Activated CD4-positive, CD25-positive, alpha-beta regulatory T cell treated with anti-CD3 and anti-CD28 coated beads, Interleukin-2, amount 50 U/mL, for 16 hours (primary cell): ENCODE results near the gene SEMA3G.

ENCODE experiments used
- DNase-seq: peaks from one replicate; pipeline ENCODE4 v3.0.0-alpha.2; 2020; ENCODE audit warnings: low read depth, low spot score

The SEMA3G gene

GRCh38 chr3:52439426-52440248 lies 5.3 kb downstream of the SEMA3G start:
- DNase-seq, result no peak

GRCh38 chr3:52438579-52439425 lies 6.1 kb downstream of the SEMA3G start:
- DNase-seq, result no peak

GRCh38 chr3:52438104-52438376 lies 6.9 kb downstream of the SEMA3G start:
- DNase-seq, result no peak

- DNase-seq, result no peak
These were observed 7.4 kb downstream of the SEMA3G start for GRCh38 chr3:52437326-52438103.

GRCh38 chr3:52436500-52437149 lies 8.3 kb downstream of the SEMA3G start:
- no peak for DNase-seq

- no peak for DNase-seq
These were observed 9.4 kb downstream of the SEMA3G start for GRCh38 chr3:52435246-52436101.

- no peak for DNase-seq
These were observed 10.3 kb downstream of the SEMA3G start for GRCh38 chr3:52434491-52435115.

GRCh38 chr3:52433996-52434479 lies 10.9 kb downstream of the SEMA3G start:
- DNase-seq, result no peak

- DNase-seq, result no peak
These were observed 11.4 kb downstream of the SEMA3G start for GRCh38 chr3:52433328-52433995.

GRCh38 chr3:52432691-52433141 lies 12.2 kb downstream of the SEMA3G start:
- DNase-seq, result no peak

GRCh38 chr3:52432225-52432624 lies 12.7 kb downstream of the SEMA3G start:
- DNase-seq, result no peak

GRCh38 chr3:52431459-52432223 lies 13.3 kb downstream of the SEMA3G start:
- DNase-seq, result no peak

- DNase-seq, result no peak
These were observed 14.5 kb downstream of the SEMA3G start for GRCh38 chr3:52430416-52430810.

GRCh38 chr3:52429779-52430415 lies 15.0 kb downstream of the SEMA3G start:
- DNase-seq, result no peak

GRCh38 chr3:52429031-52429430 lies 15.9 kb downstream of the SEMA3G start:
- DNase-seq, result no peak

GRCh38 chr3:52428151-52429005 lies 16.5 kb downstream of the SEMA3G start:
- DNase-seq, result no peak

GRCh38 chr3:52423173-52423572 lies 21.7 kb downstream of the SEMA3G start:
- no peak for DNase-seq
